H1 (cell line): ENCODE results near the gene HMMR. TPM values are rescaled to one million over a fixed set of nuclear protein-coding genes. Genes with fewer than 3 reads are reported as not detected.

Experiments
- CTCF ChIA-PET: fragments of 300-600 bp; sonication (Branson Sonifier 250); formaldehyde crosslinking; loops from one replicate; lab custom pipeline; 2021; ENCODE audit not compliant: partially characterized antibody; lab: Charles Lee
- POLR2A ChIA-PET: fragments of 300-600 bp; sonication (Branson Sonifier 250); formaldehyde crosslinking; loops from one replicate; lab custom pipeline; 2021; ENCODE audit warnings: inconsistent platforms; ENCODE audit not compliant: partially characterized antibody; lab: Charles Lee
- DNase-seq, 2 experiments: peaks; one replicate each; pipeline versions ENCODE4 v3.0.0 to v3.0.0-alpha.2; 2010 to 2022; ENCODE audit warnings: low spot score in 2 of 2, low read depth in 1 of 2, mixed read lengths in 1 of 2
- FAIRE-seq: peaks from 2 replicates; lab custom pipeline; 2011; peaks lifted over from hg19 to GRCh38; lab: Jason Lieb, UNC
- H2AFZ ChIP-seq: 2 replicates; pipeline ENCODE4 v1.8.1; 2012; ENCODE audit warnings: low read length, inconsistent platforms
- H2AK5ac ChIP-seq: 2 replicates; pipeline ENCODE4 v1.6.1; 2013; ENCODE audit warnings: low read depth, low read length
- H2BK120ac ChIP-seq: replicated peaks from 2 replicates; pipeline ENCODE3; 2013; ENCODE audit warnings: low read depth, low read length, inconsistent platforms
- H2BK12ac ChIP-seq: 2 replicates; pipeline ENCODE4 v1.6.1; 2013; ENCODE audit warnings: low read depth, low read length
- H2BK15ac ChIP-seq: 2 replicates; pipeline ENCODE4 v1.6.1; 2013; ENCODE audit warnings: low read length
- H2BK20ac ChIP-seq: 2 replicates; pipeline ENCODE4 v1.6.1; 2013; ENCODE audit warnings: low read length
- H2BK5ac ChIP-seq: 2 replicates; pipeline ENCODE4 v1.6.1; 2013; ENCODE audit warnings: low read depth, low read length
- H3K14ac ChIP-seq: 2 replicates; pipeline ENCODE4 v1.6.1; 2013; ENCODE audit warnings: inconsistent platforms; ENCODE audit not compliant: insufficient read length
- H3K18ac ChIP-seq: 2 replicates; pipeline ENCODE4 v1.6.1; 2013; ENCODE audit warnings: low read length; ENCODE audit errors: extremely low read depth
- H3K23ac ChIP-seq: 2 replicates; pipeline ENCODE4 v1.6.1; 2013; ENCODE audit warnings: inconsistent platforms; ENCODE audit not compliant: insufficient read length
- H3K23me2 ChIP-seq: 2 replicates; pipeline ENCODE4 v1.6.1; 2013; ENCODE audit warnings: low read depth, low read length
- H3K27ac ChIP-seq: 2 replicates; pipeline ENCODE4 v1.6.1; 2011; ENCODE audit warnings: low read depth, low read length, inconsistent platforms
- H3K27me3 ChIP-seq, 4 experiments: replicated peaks in 1 of 4; 1 replicate in 1 of 4; 2 replicates in 3 of 4; pipeline versions ENCODE4 v1.6.1 to v1.8.1; 2011 to 2013; ENCODE audit warnings: low read length in 3 of 4, mild to moderate bottlenecking in 3 of 4, inconsistent platforms in 2 of 4, mixed read lengths in 2 of 4, moderate library complexity in 1 of 4; ENCODE audit not compliant: control insufficient read depth in 3 of 4, insufficient read depth in 3 of 4; ENCODE audit errors: extremely low read depth in 1 of 4
- H3K36me3 ChIP-seq, 4 experiments: 2 replicates each; pipeline versions ENCODE4 v1.6.1 to v1.8.1; 2011 to 2013; ENCODE audit warnings: mild to moderate bottlenecking in 4 of 4, low read length in 3 of 4, moderate library complexity in 2 of 4, control low read depth in 1 of 4, inconsistent platforms in 1 of 4; ENCODE audit not compliant: insufficient read depth in 4 of 4, control insufficient read depth in 2 of 4
- H3K4ac ChIP-seq: replicated peaks from 2 replicates; pipeline ENCODE3; 2013; ENCODE audit warnings: low read length, low read depth, mixed read lengths, inconsistent platforms; ENCODE audit not compliant: insufficient read length
- H3K4me1 ChIP-seq, 4 experiments: replicated peaks in 1 of 4; 1 replicate in 1 of 4; 2 replicates in 3 of 4; pipeline versions ENCODE4 v1.6.1 to v1.8.1; 2011 to 2013; ENCODE audit warnings: low read length in 3 of 4, inconsistent platforms in 2 of 4, mixed read lengths in 1 of 4; ENCODE audit not compliant: insufficient read depth in 4 of 4, control insufficient read depth in 3 of 4
- H3K4me2 ChIP-seq, 2 experiments: 2 replicates each; pipeline versions ENCODE4 v1.6.1 to v1.8.1; 2011 to 2013; ENCODE audit warnings: low read depth in 2 of 2, low read length in 2 of 2, control low read depth in 1 of 2, inconsistent platforms in 1 of 2, mild to moderate bottlenecking in 1 of 2; ENCODE audit not compliant: insufficient read depth in 1 of 2
- H3K4me3 ChIP-seq, 4 experiments: fragments of 200-600, 300-600 bp in 1 of 4; sonication (generic), shearing (Covaris generic), sonication (Bioruptor Twin) in 1 of 4; 2 replicates each; pipeline versions ENCODE4 v1.5.1 to v1.8.1; 2011 to 2016; ENCODE audit warnings: low read length in 4 of 4, low read depth in 3 of 4, control low read depth in 2 of 4, inconsistent platforms in 2 of 4, mild to moderate bottlenecking in 2 of 4, mixed read lengths in 1 of 4, moderate library complexity in 1 of 4; ENCODE audit not compliant: insufficient read depth in 2 of 4; ENCODE audit errors: extremely low read depth in 1 of 4
- H3K56ac ChIP-seq: replicated peaks from 2 replicates; pipeline ENCODE3; 2013; ENCODE audit warnings: low read depth, mild to moderate bottlenecking, mixed read lengths, low read length, inconsistent platforms; ENCODE audit not compliant: insufficient read length
- H3K79me1 ChIP-seq: 2 replicates; pipeline ENCODE4 v1.6.1; 2013; ENCODE audit warnings: low read depth, low read length, control low read depth
- H3K79me2 ChIP-seq, 2 experiments: 2 replicates each; pipeline versions ENCODE4 v1.6.1 to v1.8.1; 2012 to 2013; ENCODE audit warnings: low read length in 2 of 2, mild to moderate bottlenecking in 2 of 2, inconsistent platforms in 1 of 2; ENCODE audit not compliant: insufficient read depth in 2 of 2, control insufficient read depth in 1 of 2
- H3K9ac ChIP-seq, 4 experiments: replicated peaks in 1 of 4; 1 replicate in 1 of 4; 2 replicates in 3 of 4; pipeline versions ENCODE4 v1.6.1 to v1.8.1; 2011 to 2013; ENCODE audit warnings: low read depth in 3 of 4, low read length in 3 of 4, control low read depth in 2 of 4, mild to moderate bottlenecking in 2 of 4, moderate library complexity in 2 of 4, inconsistent platforms in 1 of 4; ENCODE audit errors: extremely low read depth in 1 of 4
- H3K9me3 ChIP-seq, 2 experiments: 2 replicates each; pipeline versions ENCODE4 v1.6.1 to v1.8.1; 2012 to 2013; ENCODE audit warnings: mild to moderate bottlenecking in 2 of 2, moderate library complexity in 2 of 2, control low read depth in 1 of 2, inconsistent platforms in 1 of 2, low read depth in 1 of 2, low read length in 1 of 2, mixed read lengths in 1 of 2; ENCODE audit not compliant: insufficient read depth in 2 of 2
- H4K20me1 ChIP-seq, 2 experiments: replicated peaks in 1 of 2; 2 replicates each; pipeline versions ENCODE3 to v1.8.1; 2011 to 2013; ENCODE audit warnings: inconsistent platforms in 2 of 2, low read length in 2 of 2, mild to moderate bottlenecking in 1 of 2; ENCODE audit not compliant: insufficient read depth in 2 of 2, control insufficient read depth in 1 of 2
- H4K5ac ChIP-seq: 2 replicates; pipeline ENCODE4 v1.6.1; 2013; ENCODE audit warnings: low read length, low read depth, mixed read lengths, inconsistent platforms; ENCODE audit not compliant: insufficient read length
- H4K8ac ChIP-seq: 2 replicates; pipeline ENCODE4 v1.8.0; 2013; ENCODE audit warnings: mild to moderate bottlenecking, moderate library complexity, low read length, inconsistent platforms; ENCODE audit not compliant: insufficient read depth; ENCODE audit errors: extremely low read depth
- H4K91ac ChIP-seq: replicated peaks from 2 replicates; pipeline ENCODE3; 2013; ENCODE audit warnings: low read length, mixed read lengths, inconsistent platforms; ENCODE audit not compliant: insufficient read length
- CHD1 ChIP-seq: IDR thresholded peaks from 2 replicates; pipeline ENCODE4 v1.6.1; 2012; ENCODE audit warnings: low read depth, low read length, improper control_type of control experiment
- MAFK ChIP-seq: IDR thresholded peaks from 2 replicates; pipeline ENCODE4 v1.6.1; 2012; ENCODE audit warnings: low read depth, mild to moderate bottlenecking, improper control_type of control experiment, low read length
- SAP30 ChIP-seq: fragments of 300-600 bp; sonication (generic); IDR thresholded peaks from 2 replicates; pipeline ENCODE4 v1.7.1; 2012; ENCODE audit warnings: low read length, moderate library complexity, mild to moderate bottlenecking, inconsistent platforms; ENCODE audit not compliant: insufficient read depth, insufficient replicate concordance
- SP1 ChIP-seq: IDR thresholded peaks from 2 replicates; pipeline ENCODE4 v1.6.1; 2011; ENCODE audit warnings: low read depth, low read length
- SP4 ChIP-seq: IDR thresholded peaks from 2 replicates; pipeline ENCODE4 v1.6.1; 2012; ENCODE audit warnings: low read length, inconsistent platforms
- WGBS, 2 experiments: shearing (Covaris generic) in 1 of 2; methylation state at CpG; one replicate each; pipeline versions ENCODE4 v1.1.6 to v1.1.7; 2013 to 2015; ENCODE audit warnings: low lambda C conversion rate in 2 of 2, mixed read lengths in 2 of 2, inconsistent platforms in 1 of 2, low coverage in 1 of 2, missing lambda C conversion rate in 1 of 2; ENCODE audit not compliant: insufficient replicate concordance in 2 of 2, insufficient coverage in 1 of 2, insufficient read length in 1 of 2; ENCODE audit errors: extremely low coverage in 1 of 2, missing lambda C conversion rate in 1 of 2; 5-methylcytosine and 5-hydroxymethylcytosine counted together
- polyA plus RNA-seq, 7 experiments: library from polyadenylated mRNA; depleted of rRNA in 3 of 7; stranded (reverse) in 5 of 7; unstranded in 2 of 7; fragments of >200 nt in 5 of 7; fragments of 200-250 nt in 2 of 7; gene quantifications; 1 replicate in 5 of 7; 2 replicates in 1 of 7; 4 replicates in 1 of 7; pipeline versions ENCODE4 v1.2.1 to v1.2.3, GENCODE V29; 2011 to 2013; ENCODE audit warnings: missing spikeins in 2 of 7, mixed read lengths in 2 of 7
- total RNA-seq: library from RNA; stranded (reverse); fragmentation: NEBNext Ultra II Directional; extraction: Animal tissue kit (Norgen Biotek cat#: 25700); gene quantifications from 2 replicates; pipeline ENCODE4 v1.2.1, GENCODE V29; 2021

The HMMR gene
- total and polyA plus RNA-seq, 2 of the 8 experiments (the other 6 are each of a cell fraction or from before 2014, with no cell fraction given): 17.5 to 77.3 TPM

DNA sequence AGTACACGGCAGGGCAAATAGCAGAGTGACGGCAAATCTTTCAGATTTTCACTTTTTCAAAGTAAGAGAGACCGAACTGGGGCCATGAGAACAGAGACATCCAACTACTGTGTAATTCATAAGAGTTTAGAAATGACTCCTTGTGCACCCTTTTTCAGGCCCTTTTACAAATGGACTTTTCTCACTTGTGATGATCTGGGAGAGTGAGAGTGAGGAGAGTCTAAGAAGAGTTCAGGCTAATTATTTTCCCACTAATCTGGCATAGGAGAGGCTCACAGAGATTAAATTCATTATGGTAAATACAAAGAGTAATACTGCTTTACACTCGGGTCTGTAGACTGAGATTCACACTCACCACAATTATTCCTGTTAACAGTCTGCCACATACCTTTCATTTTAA is 23.9 kb upstream of the HMMR start:
- WGBS, 2 experiments: 48% methylated on average over 4 of the region's 4 CpGs; no CpG with 5 or more reads in 1 of the 2 experiments
- Histone ChIP-seq H3K79me1 (no peaks in the 10 kb centered on the region), H3K27ac (no peak overlapping the region), H3K9ac (peak overlapping the region in 1 of 4 experiments; percentile 27; a peak in 2 of 7 replicates), H3K4me1 (peaks cover 0 to 3% (median 1%) of the 10 kb centered on the region in 4 experiments; a peak in 3 of 7 replicates), H2BK12ac (no peak overlapping the region), H2AK5ac (no peak overlapping the region), H4K5ac (peak overlapping the region; percentile 36), H2BK20ac (no peak overlapping the region), H3K14ac (no peak overlapping the region), H2BK120ac (no peak overlapping the region), H3K9me3 (no peaks in the 10 kb centered on the region), H3K23ac (no peak overlapping the region), H2BK5ac (no peak overlapping the region), H4K20me1 (peaks cover 7 to 14% of the 10 kb centered on the region in 2 experiments), H3K4me2 (peak overlapping the region; percentile 65 to 85), H3K4ac (peak overlapping the region; percentile 27), H3K79me2 (peaks cover 20 to 44% of the 10 kb centered on the region in 2 experiments), H4K91ac (no peak overlapping the region), H3K23me2 (peaks cover 4% of the 10 kb centered on the region; the same call in 1 of the 2 replicates), H3K56ac (no peak overlapping the region), H4K8ac (no peak overlapping the region), H3K36me3 (peaks cover 3 to 26% (median 18%) of the 10 kb centered on the region in 4 experiments; a peak in 7 of 8 replicates), H3K4me3 (peak overlapping the region; percentile 9 to 92 (median 87); a peak in 5 of 8 replicates), H3K27me3 (no peaks in the 10 kb centered on the region), H3K18ac (no peak overlapping the region), H2BK15ac (no peak overlapping the region), H2AFZ (no peak overlapping the region)
- TF ChIP-seq SP1 (no peak), CHD1 (no peak), MAFK (no peak), SAP30 (no peak), SP4 (no peak)
- no peak for DNase-seq
- ChIA-PET CTCF (no interaction called here), POLR2A (interaction anchor here (1.0 kb wide), 1 partner anchor 24 kb away, joined by 3 read pairs; the partner anchor contains the start of gene HMMR)
- FAIRE-seq: no peak
